Breast epithelium (tissue), 3 donors: Measurements from ENCODE around the gene TMEM150C.

Experiments used
- POLR2A ChIP-seq: fragments of 450-650 bp; IDR thresholded peaks from one replicate; pipeline ENCODE4 v1.6.1; 2016; ENCODE audit warnings: antibody characterized with exemption, mild to moderate bottlenecking, moderate library complexity
- POLR2AphosphoS5 ChIP-seq, 3 donors: sonication (generic); formaldehyde crosslinking; IDR thresholded peaks; one replicate each; pipeline ENCODE4 v1.6.1; 2017; ENCODE audit warnings: antibody characterized with exemption in 3 of 3
- TF ChIP-seq, protein P1 (sequence below), 3 donors: fragments of 450-650 bp; IDR thresholded peaks; one replicate each; pipeline ENCODE4 v1.5.1; 2016 to 2017; ENCODE audit warnings: antibody characterized with exemption in 3 of 3, mild to moderate bottlenecking in 3 of 3, moderate library complexity in 3 of 3

GRCh38 chr4:82457266-82457665, 104.5 kb downstream of the TMEM150C start:
- TF ChIP-seq POLR2AphosphoS5 (IDR thresholded peaks at IDR 0.05): no peak
- no peak for TF ChIP-seq POLR2A
- TF ChIP-seq, protein P1, sequence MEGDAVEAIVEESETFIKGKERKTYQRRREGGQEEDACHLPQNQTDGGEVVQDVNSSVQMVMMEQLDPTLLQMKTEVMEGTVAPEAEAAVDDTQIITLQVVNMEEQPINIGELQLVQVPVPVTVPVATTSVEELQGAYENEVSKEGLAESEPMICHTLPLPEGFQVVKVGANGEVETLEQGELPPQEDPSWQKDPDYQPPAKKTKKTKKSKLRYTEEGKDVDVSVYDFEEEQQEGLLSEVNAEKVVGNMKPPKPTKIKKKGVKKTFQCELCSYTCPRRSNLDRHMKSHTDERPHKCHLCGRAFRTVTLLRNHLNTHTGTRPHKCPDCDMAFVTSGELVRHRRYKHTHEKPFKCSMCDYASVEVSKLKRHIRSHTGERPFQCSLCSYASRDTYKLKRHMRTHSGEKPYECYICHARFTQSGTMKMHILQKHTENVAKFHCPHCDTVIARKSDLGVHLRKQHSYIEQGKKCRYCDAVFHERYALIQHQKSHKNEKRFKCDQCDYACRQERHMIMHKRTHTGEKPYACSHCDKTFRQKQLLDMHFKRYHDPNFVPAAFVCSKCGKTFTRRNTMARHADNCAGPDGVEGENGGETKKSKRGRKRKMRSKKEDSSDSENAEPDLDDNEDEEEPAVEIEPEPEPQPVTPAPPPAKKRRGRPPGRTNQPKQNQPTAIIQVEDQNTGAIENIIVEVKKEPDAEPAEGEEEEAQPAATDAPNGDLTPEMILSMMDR (IDR thresholded peaks at IDR 0.05): no peak
